Stimulated activated CD8-positive, alpha-beta memory T cell treated with anti-CD3 and anti-CD28 coated beads, Interleukin-12 subunit alpha, Interleukin-12 subunit beta, amount 100 ng/mL, for 24 hours (primary cell): Measurements from ENCODE around the gene AOC3.
"Not testable (repeated sequence)": the region's sequence is repeated elsewhere in the genome, so short reads cannot be mapped to it uniquely, and the experiment has no call there.

ENCODE experiments used
- DNase-seq: peaks from one replicate; pipeline ENCODE4 v3.0.0-alpha.2; 2020; ENCODE audit errors: extremely low read depth

AOC3 gene

GRCh38 chr17:42844761-42845555, 6.0 kb upstream of the AOC3 start:
- DNase-seq, result no peak

- no peak for DNase-seq
Measured at GRCh38 chr17:42845556-42845917, 5.5 kb upstream of the AOC3 start.

- no peak for DNase-seq
Measured at GRCh38 chr17:42845918-42846593, 4.9 kb upstream of the AOC3 start.

- DNase-seq, result no peak
Measured at GRCh38 chr17:42846594-42847280, 4.3 kb upstream of the AOC3 start.

GRCh38 chr17:42848093-42848492, 2.9 kb upstream of the AOC3 start:
- DNase-seq, result no peak

GRCh38 chr17:42849031-42849430, 2.0 kb upstream of the AOC3 start:
- no peak for DNase-seq

GRCh38 chr17:42849451-42850181, 1.4 kb upstream of the AOC3 start:
- DNase-seq, result no peak

- not testable (repeated sequence) for DNase-seq
Measured at GRCh38 chr17:42851371-42852240, 607 bp downstream of the AOC3 start.

DNA sequence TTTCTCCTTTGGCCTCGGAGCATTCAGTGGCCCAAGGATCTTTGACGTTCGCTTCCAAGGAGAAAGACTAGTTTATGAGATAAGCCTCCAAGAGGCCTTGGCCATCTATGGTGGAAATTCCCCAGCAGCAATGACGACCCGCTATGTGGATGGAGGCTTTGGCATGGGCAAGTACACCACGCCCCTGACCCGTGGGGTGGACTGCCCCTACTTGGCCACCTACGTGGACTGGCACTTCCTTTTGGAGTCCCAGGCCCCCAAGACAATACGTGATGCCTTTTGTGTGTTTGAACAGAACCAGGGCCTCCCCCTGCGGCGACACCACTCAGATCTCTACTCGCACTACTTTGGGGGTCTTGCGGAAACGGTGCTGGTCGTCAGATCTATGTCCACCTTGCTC, 1.4 kb downstream of the AOC3 start:
- no peak for DNase-seq

DNA sequence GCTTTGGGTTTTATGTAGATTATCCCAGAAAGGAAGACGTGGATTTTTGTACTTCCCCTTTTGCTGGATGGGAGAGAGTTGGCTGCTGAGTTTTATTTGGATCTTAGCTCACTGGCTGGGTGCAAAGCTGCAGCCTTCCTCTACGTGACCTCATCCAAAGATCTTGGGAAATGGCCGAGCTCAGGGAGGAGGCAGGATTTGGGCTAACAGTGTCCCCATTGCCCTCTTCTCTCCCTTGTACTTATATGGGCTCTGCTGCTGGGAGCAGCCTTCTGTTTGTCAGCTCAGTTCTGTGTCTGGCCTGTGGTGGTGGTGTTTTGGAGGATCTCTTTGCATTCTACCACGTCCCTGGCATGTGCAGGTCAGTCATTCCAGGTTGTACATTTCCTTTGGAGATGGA, 2.0 kb downstream of the AOC3 start:
- no peak for DNase-seq

DNA sequence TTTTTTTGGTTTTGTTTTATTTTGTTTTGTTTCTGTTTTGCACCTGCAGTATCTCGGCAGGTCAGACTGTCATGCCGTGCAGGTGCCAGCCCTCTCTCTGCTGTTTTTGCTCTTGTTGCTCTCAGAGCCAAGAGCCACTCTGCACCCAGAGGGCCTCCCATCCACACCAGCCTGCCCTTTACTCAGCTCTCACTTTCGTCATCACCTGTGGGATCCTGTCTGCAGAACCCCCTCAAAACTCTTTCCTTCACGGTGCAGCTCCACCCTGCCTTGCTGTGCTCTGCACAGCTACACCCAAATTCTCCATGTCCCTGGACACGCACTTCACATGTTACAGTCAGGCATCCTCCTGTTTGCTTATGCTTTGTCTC, 2.6 kb downstream of the AOC3 start:
- no peak for DNase-seq

GRCh38 chr17:42853968-42854790, 3.2 kb downstream of the AOC3 start:
- DNase-seq, result no peak

- DNase-seq, result no peak
Measured at GRCh38 chr17:42855048-42855596, 4.1 kb downstream of the AOC3 start.

DNA sequence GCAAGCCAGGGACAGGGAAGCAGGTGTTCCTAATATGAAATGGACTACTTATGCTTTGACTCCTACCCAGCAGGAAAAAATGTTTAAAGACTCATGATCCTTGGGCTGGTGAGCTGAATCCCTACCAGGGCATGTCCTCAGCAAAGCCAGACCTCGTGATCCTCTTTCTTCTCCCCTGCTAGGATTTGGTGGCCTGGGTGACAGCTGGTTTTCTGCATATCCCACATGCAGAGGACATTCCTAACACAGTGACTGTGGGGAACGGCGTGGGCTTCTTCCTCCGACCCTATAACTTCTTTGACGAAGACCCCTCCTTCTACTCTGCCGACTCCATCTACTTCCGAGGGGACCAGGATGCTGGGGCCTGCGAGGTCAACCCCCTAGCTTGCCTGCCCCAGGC, 5.1 kb downstream of the AOC3 start:
- not testable (repeated sequence) for DNase-seq

DNA sequence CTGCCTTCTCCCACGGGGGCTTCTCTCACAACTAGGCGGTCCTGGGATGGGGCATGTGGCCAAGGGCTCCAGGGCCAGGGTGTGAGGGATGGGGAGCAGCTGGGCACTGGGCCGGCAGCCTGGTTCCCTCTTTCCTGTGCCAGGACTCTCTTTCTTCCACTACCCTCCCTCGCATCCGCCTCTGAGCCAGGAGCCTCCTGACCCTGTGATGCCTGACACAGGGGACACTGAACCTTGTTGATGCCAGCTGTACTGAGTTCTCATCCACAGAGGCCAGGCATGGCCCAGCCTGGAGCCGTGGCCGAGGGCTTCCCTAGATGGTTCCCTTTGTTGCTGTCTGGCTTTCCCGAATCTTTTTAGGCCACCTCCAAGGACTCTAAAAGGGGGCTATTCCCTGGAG, 5.5 kb downstream of the AOC3 start:
- not testable (repeated sequence) for DNase-seq

DNA sequence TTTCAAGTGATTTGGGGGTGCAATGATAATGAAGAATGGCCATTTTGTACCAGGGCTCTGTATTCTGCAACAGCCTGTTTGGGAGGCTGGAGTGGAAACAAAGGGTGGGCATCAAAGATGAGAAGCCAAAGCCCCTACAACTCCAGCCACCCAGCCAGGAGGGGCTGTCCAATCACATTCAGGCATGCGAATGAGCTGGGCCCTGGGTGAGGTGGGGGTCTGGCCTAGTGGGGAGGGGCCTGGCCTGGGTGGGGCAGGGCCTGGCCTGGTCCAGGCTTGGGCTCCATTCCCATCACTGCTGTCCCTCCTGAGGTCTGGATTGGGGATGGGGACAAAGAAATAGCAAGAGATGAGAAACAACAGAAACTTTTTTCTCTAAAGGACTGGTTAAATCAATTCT, 6.4 kb downstream of the AOC3 start:
- no peak for DNase-seq

DNA sequence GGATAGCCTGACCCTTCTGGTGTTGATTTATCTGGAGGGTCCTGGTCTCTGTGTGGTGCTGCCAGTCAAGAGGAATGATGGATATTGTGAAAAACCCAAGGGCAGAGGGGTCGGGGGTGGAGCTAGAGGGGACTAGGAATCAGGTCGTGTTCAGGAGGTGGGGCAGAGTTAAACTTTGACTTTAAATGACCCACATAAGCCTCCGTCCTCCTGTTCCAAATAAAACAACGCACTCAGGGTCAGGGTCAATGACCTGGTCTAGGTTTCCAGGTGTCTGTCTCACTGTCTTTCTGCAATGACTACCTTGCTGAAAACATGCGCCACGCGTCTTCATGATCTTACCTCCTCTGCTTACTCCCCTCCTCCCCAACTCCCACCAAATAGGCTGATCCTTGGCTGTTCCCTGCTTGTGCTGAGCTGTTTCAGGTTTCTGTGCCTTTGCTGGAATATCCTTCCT, 14.7 kb downstream of the AOC3 start:
- no peak for DNase-seq

DNA sequence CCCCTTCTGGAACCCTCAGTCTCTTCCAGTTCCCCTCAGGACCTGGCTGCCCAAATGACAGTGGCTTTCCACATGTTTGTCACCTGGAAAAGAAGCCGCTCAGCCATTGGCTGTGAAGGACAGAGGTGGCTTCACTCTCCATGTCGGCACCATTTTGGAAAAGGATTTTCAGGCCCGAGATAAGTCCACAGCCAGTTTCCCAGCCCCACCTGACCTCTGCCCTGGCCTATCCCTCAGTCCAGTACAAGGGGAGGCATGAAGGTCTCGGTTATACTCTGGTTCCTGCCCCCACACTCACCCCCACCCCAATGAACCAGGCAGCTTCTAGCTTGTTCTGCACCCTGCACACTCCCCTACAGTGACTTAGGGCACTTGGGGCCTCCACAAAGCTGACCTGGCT, 15.2 kb downstream of the AOC3 start:
- DNase-seq, result no peak

DNA sequence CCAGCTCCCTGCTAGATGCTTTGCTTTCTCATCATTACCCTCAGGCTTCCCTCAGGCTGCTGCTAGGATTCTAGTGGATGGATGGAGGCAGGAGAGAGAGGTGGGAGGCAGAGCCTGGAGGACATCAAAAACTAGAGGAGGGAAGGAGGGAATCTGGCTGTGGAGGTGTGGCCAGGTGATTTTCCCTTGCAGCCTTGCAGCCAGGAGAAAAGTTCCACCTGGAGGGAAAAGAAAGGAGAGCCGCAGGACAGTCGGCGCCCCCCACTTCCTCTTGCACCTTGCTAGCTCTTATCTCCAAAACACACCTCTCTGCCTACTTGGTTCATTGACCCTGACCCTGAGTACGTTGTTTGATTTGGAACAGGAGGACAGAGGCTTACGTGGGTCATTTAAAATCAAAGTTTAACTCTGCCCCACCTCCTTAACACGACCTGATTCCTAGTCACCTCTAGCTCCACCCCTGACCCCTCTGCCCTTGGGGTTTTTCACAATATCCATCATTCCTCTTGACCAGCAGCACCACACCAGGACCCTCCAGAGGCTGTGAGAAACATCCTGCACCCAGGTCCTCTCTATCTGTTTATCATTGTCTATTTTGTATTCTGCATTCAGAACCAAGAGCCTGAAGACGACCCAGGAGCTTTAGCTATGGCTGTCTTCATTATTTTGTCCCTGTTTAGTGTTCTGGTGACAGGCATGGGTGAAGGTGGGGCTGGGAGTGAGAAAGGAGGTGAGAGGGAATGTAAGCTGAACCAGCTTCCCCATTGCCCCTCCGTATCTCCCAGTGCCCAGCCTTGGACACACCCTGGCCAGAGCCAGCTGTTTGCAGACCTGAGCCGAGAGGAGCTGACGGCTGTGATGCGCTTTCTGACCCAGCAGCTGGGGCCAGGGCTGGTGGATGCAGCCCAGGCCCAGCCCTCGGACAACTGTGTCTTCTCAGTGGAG, 15.9 kb downstream of the AOC3 start:
- no peak for DNase-seq
